AG04450 (cell line): ENCODE results near the gene CRABP1. TPM values are rescaled to one million over a fixed set of nuclear protein-coding genes. Genes with fewer than 3 reads are reported as not detected.
A peak's percentile ranks its signal among the peaks of the same experiment; 100 is the strongest.

ENCODE experiments used
- CTCF ChIA-PET: fragments of 300-600, 350-600 bp; formaldehyde crosslinking; extraction: SDS; loops from one replicate; lab custom pipeline; 2022; ENCODE audit warnings: antibody characterized with exemption, inconsistent platforms; lab: Charles Lee
- POLR2A ChIA-PET: fragments of 350-600 bp; formaldehyde crosslinking; extraction: SDS; loops from one replicate; lab custom pipeline; 2021; ENCODE audit warnings: antibody characterized with exemption, inconsistent platforms; lab: Yijun Ruan, JAX
- DNase-seq: peaks from one replicate; pipeline ENCODE4 v3.0.0-alpha.2; 2011; ENCODE audit warnings: low read depth, low spot score
- H3K27ac ChIP-seq: one replicate; pipeline ENCODE4 v1.5.1; 2012; ENCODE audit warnings: low read depth, low read length, control low read depth
- H3K27me3 ChIP-seq: one replicate; pipeline ENCODE4 v1.6.0; 2012; ENCODE audit warnings: low read length; ENCODE audit not compliant: control insufficient read depth, insufficient read depth
- H3K4me3 ChIP-seq: 2 replicates; pipeline ENCODE4 v1.5.1; 2011; ENCODE audit warnings: mild to moderate bottlenecking, low read depth, low read length, control low read depth
- H3K9me3 ChIP-seq: 2 replicates; pipeline ENCODE4 v1.5.1; 2012; ENCODE audit warnings: low read length; ENCODE audit not compliant: control insufficient read depth, insufficient read depth
- polyA plus RNA-seq: library from polyadenylated mRNA; depleted of rRNA; stranded (reverse); fragments of >200 nt; gene quantifications from 2 replicates; pipeline ENCODE4 v1.2.3, GENCODE V29; 2011
- TF ChIP-seq, protein P1 (sequence below): IDR thresholded peaks from 2 replicates; pipeline ENCODE4 v1.5.1; 2011; ENCODE audit warnings: low read depth, low read length, control low read depth, inconsistent platforms

The CRABP1 gene
- polyA plus RNA-seq, 1 experiment = not detected

GRCh38 chr15:78304216-78305066 lies 35.7 kb upstream of the CRABP1 start:
- Histone ChIP-seq H3K4me3 (no peak overlapping the region), H3K27ac (no peak overlapping the region), H3K27me3 (peaks cover 3% of the 10 kb centered on the region), H3K9me3 (peaks cover 7% of the 10 kb centered on the region; the same call in 1 of the 2 replicates)
- DNase-seq = no peak
- POLR2A ChIA-PET = no interaction called here
- TF ChIP-seq, protein P1, sequence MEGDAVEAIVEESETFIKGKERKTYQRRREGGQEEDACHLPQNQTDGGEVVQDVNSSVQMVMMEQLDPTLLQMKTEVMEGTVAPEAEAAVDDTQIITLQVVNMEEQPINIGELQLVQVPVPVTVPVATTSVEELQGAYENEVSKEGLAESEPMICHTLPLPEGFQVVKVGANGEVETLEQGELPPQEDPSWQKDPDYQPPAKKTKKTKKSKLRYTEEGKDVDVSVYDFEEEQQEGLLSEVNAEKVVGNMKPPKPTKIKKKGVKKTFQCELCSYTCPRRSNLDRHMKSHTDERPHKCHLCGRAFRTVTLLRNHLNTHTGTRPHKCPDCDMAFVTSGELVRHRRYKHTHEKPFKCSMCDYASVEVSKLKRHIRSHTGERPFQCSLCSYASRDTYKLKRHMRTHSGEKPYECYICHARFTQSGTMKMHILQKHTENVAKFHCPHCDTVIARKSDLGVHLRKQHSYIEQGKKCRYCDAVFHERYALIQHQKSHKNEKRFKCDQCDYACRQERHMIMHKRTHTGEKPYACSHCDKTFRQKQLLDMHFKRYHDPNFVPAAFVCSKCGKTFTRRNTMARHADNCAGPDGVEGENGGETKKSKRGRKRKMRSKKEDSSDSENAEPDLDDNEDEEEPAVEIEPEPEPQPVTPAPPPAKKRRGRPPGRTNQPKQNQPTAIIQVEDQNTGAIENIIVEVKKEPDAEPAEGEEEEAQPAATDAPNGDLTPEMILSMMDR = no peak
- CTCF ChIA-PET = interaction anchor here (9.1 kb wide), 1 partner anchor 118 kb away, joined by 112 read pairs; no protein-coding TSS in a partner anchor

- H3K27me3 ChIP-seq = peaks cover 3% of the 10 kb centered on the region
- TF ChIP-seq, protein P1 = no peak
- CTCF ChIA-PET = interaction anchor here (0.7 to 9.1 kb wide), 4 partner anchors 98 to 121 kb away, joined by 3 to 112 read pairs (median 32); no protein-coding TSS in a partner anchor
- H3K27ac ChIP-seq = peak overlapping the region; percentile 39
- H3K9me3 ChIP-seq = peaks cover 7% of the 10 kb centered on the region; the same call in 1 of the 2 replicates
- no peak overlapping the region for H3K4me3 ChIP-seq
- peak; percentile 27 for DNase-seq
- POLR2A ChIA-PET = interaction anchor here (0.6 kb wide), 2 partner anchors 24 to 132 kb away, joined by 3 read pairs; partner anchors contain the start of gene IREB2
Observed at GRCh38 chr15:78306176-78306774, 33.9 kb upstream of the CRABP1 start.

- H3K4me3 ChIP-seq = no peak overlapping the region
- peaks cover 7% of the 10 kb centered on the region; the same call in 1 of the 2 replicates for H3K9me3 ChIP-seq
- TF ChIP-seq, protein P1 = no peak
- H3K27ac ChIP-seq = no peak overlapping the region
- no peak for DNase-seq
- ChIA-PET CTCF (interaction anchor here (0.7 to 9.1 kb wide), 16 partner anchors 7 to 402 kb away, joined by 3 to 112 read pairs (median 4); partner anchors contain the start of genes IREB2 and SKIC8), POLR2A (no interaction called here)
- H3K27me3 ChIP-seq = peaks cover 7% of the 10 kb centered on the region
Observed at GRCh38 chr15:78307976-78308375, 32.2 kb upstream of the CRABP1 start.

DNA sequence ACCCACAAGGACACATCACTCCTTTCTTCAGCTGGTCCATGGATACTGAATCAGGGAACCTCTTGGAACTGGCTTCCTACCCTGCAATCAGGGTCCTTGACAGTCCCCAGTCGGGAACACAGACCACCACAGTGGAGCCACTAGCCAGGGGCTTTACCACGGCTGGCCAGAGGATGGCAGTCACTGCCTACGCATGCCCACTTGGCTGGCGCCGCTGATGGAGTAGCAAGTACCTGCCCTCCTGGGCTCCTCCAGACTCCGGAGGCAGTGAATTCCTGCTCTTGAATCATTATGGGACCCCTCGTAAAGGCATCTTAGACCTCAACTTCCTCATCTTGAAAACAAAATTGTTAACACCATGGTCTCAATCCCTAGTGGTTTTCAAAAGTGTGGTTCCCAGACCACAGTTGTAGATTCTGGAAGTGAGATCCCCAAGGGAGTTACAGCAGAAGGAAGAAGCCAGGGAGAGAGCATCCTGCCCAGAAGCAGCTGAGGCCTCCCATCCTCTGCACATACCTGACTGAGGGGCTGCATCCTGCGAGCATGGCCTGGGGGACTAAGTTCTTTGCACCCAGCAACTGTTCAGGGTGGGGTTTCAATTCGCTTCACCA lies 31.6 kb upstream of the CRABP1 start:
- peak; percentile 33 for DNase-seq
- CTCF ChIA-PET = interaction anchor here (0.7 to 9.1 kb wide), 17 partner anchors 8 to 401 kb away, joined by 3 to 112 read pairs (median 4); partner anchors contain the start of genes IREB2 and SKIC8
- Histone ChIP-seq H3K9me3 (peaks cover 7% of the 10 kb centered on the region; the same call in 1 of the 2 replicates), H3K4me3 (no peak overlapping the region), H3K27ac (no peak overlapping the region), H3K27me3 (peaks cover 7% of the 10 kb centered on the region)
- TF ChIP-seq, protein P1 = peak; percentile 95
- POLR2A ChIA-PET = no interaction called here
